Measurements from ENCODE around the gene CENPA.
"Not testable (repeated sequence)": the region's sequence is repeated elsewhere in the genome, so short reads cannot be mapped to it uniquely, and the experiment has no call there.

GRCh38 chr2:26760991-26761390, 24.9 kb upstream of the CENPA start:
- TF ChIP-seq ZBTB20 (CRISPR knock-in tag; IDR thresholded peaks at IDR 0.05; ENCODE audit: borderline replicate concordance, low read depth); NCOR1 (IDR thresholded peaks at IDR 0.05; ENCODE audit: borderline replicate concordance, low read length); ETS1 (CRISPR knock-in tag; IDR thresholded peaks at IDR 0.05); ARNT2 (CRISPR knock-in tag; IDR thresholded peaks at IDR 0.05; ENCODE audit: low read depth): not testable (repeated sequence)

Measured in HepG2 (cell line).